Smooth muscle cell (in vitro differentiated cells): Measurements from ENCODE around the gene C8A. TPM values are rescaled to one million over a fixed set of nuclear protein-coding genes. Genes with fewer than 3 reads are reported as not detected.

Source experiments
- DNase-seq: peaks from one replicate; lab custom pipeline; 2025; ENCODE audit not compliant: unreplicated experiment; lab: John Stamatoyannopoulos, UW
- H2AFZ ChIP-seq: fragments of 200-600 bp; sonication (generic); 2 replicates; pipeline ENCODE4 v1.6.0; 2016; ENCODE audit warnings: antibody characterized with exemption, low read depth, mild to moderate bottlenecking
- H3F3A ChIP-seq: fragments of 200-600 bp; sonication (generic); 2 replicates; pipeline ENCODE4 v1.6.0; 2017; ENCODE audit warnings: antibody characterized with exemption, low read depth
- H3K27ac ChIP-seq: fragments of 200-600 bp; sonication (generic); 2 replicates; pipeline ENCODE4 v1.5.1; 2016; ENCODE audit warnings: low read depth, mild to moderate bottlenecking
- H3K27me3 ChIP-seq: fragments of 200-600 bp; sonication (generic); 2 replicates; pipeline ENCODE4 v1.6.1; 2016; ENCODE audit warnings: low read depth, mild to moderate bottlenecking
- H3K36me3 ChIP-seq: fragments of 200-600 bp; sonication (generic); 2 replicates; pipeline ENCODE4 v1.5.1; 2016; ENCODE audit warnings: low read depth
- H3K4me1 ChIP-seq: fragments of 200-600 bp; sonication (generic); 2 replicates; pipeline ENCODE4 v1.5.1; 2016; ENCODE audit warnings: low read depth
- H3K4me2 ChIP-seq: fragments of 200-600 bp; sonication (generic); 2 replicates; pipeline ENCODE4 v1.6.0; 2016; ENCODE audit warnings: mild to moderate bottlenecking
- H3K4me3 ChIP-seq: fragments of 200-600 bp; sonication (generic); 2 replicates; pipeline ENCODE4 v1.5.1; 2016; ENCODE audit warnings: mild to moderate bottlenecking
- H3K79me2 ChIP-seq: fragments of 200-600 bp; sonication (generic); 2 replicates; pipeline ENCODE4 v1.6.0; 2016; ENCODE audit warnings: low read depth, mild to moderate bottlenecking
- H3K9ac ChIP-seq: fragments of 200-600 bp; sonication (generic); 2 replicates; pipeline ENCODE4 v1.6.0; 2016; ENCODE audit warnings: low read depth
- H3K9me3 ChIP-seq: fragments of 200-600 bp; sonication (generic); replicated peaks from 2 replicates; pipeline ENCODE4 v1.5.1; 2016; ENCODE audit warnings: low read depth
- H4K20me1 ChIP-seq: fragments of 200-600 bp; sonication (generic); 2 replicates; pipeline ENCODE4 v1.6.0; 2016; ENCODE audit warnings: low read depth
- WGBS: methylation state at CpG from one replicate; pipeline ENCODE4 v1.1.7; 2016; ENCODE audit warnings: low lambda C conversion rate; 5-methylcytosine and 5-hydroxymethylcytosine counted together
- polyA plus RNA-seq: library from polyadenylated mRNA; unstranded; fragments of >200 nt; fragmentation: Nextera tagmentation; extraction: Ambion mirVana; gene quantifications from 2 replicates; pipeline ENCODE4 v1.2.1, GENCODE V29; 2016
- total RNA-seq: library from RNA; depleted of rRNA; stranded (reverse); fragments of >200 nt; gene quantifications from 2 replicates; pipeline ENCODE4 v1.2.3, GENCODE V29; 2014
- TF ChIP-seq, protein P1 (sequence below): fragments of 200-600 bp; sonication (generic); IDR thresholded peaks from 2 replicates; pipeline ENCODE4 v1.5.1; 2017; ENCODE audit warnings: borderline replicate concordance, mild to moderate bottlenecking, antibody characterized with exemption; ENCODE audit not compliant: insufficient read depth, poor library complexity, severe bottlenecking

The C8A gene
- total and polyA plus RNA-seq, 2 experiments from 2014 or later, result not detected

DNA sequence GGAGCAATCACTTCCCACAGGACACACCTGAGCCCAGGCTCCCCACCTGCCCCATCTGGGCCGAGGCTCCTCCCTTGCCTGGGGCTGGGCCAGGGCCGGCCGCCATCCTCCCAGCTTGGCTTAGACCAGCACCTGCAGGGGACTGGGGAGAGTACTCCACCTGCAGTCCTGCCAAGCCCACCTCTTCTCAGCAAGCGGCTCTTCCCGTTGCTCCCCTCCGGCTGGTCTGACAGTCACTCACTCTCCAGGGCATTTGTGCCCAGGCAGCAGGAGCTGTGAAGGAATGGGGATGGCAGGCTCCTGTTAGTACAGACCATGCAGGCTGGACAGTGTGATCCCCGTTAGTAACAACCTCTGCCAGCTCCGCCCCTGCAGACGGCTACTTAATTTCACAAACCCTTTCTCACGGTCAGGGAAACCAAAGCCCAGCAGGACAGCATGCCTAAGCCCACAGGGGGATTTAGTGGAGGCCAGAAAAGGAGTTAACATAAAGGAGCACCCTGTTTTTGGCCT, 35.2 kb upstream of the C8A start, which contains the start of gene FYB2:
TSS of gene FYB2 (minus strand) at position 18 of the 513 bp plus-strand sequence. CDS start 114 bp downstream, outside the sequence.
- Histone ChIP-seq H2AFZ (no peak within 1 kb of the TSS), H3K9me3 (no peaks in the 10 kb centered on the region), H3K27me3 (no peaks in the 10 kb centered on the region), H3K4me2 (peak within 1 kb of the TSS; percentile 75), H3K4me3 (peak within 1 kb of the TSS; percentile 21), H3K79me2 (no peaks in the 10 kb centered on the region), H3K36me3 (no peaks in the 10 kb centered on the region), H3K4me1 (peaks cover 30% of the 10 kb centered on the region), H3K9ac (no peak within 1 kb of the TSS), H4K20me1 (no peaks in the 10 kb centered on the region), H3K27ac (no peak within 1 kb of the TSS), H3F3A (no peaks in the 10 kb centered on the region)
- 26% methylated on average over 10 of the region's 10 CpGs for whole genome bisulfite sequencing
- TF ChIP-seq, protein P1, sequence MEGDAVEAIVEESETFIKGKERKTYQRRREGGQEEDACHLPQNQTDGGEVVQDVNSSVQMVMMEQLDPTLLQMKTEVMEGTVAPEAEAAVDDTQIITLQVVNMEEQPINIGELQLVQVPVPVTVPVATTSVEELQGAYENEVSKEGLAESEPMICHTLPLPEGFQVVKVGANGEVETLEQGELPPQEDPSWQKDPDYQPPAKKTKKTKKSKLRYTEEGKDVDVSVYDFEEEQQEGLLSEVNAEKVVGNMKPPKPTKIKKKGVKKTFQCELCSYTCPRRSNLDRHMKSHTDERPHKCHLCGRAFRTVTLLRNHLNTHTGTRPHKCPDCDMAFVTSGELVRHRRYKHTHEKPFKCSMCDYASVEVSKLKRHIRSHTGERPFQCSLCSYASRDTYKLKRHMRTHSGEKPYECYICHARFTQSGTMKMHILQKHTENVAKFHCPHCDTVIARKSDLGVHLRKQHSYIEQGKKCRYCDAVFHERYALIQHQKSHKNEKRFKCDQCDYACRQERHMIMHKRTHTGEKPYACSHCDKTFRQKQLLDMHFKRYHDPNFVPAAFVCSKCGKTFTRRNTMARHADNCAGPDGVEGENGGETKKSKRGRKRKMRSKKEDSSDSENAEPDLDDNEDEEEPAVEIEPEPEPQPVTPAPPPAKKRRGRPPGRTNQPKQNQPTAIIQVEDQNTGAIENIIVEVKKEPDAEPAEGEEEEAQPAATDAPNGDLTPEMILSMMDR, result no peak
- no peak for DNase-seq

DNA sequence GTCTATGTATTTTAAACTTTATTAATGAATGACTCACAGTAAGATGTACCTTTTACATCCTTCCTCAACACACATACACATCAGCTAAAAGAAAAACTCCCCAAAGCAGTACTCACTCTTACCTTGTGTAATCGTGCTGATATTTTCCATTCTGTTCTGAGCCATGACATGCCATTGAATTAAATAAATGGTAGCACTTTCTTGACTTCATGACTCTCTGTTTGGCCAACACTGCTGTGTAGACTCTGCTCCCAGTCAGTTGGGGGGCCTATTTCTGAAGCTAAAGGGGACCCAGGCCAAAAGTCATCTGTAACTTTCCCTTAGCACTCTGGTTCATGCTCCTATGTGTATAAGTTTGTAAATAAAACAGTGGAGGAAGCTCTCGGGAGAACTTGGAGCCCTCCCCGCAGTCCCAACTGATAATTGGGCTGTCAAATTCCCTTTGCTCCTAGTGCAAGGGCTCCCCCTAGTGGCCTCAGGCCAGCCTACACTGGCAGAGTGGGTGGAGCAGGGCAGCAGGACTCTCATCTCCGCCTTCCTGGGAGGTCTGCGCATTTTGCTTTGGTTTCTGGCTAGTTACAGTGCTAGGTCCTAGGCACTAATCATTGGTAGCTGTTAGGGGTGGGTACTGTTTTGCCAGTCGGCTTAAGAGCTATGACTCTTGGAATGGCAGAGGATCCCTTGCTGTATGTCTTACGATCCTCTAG, 33.7 kb upstream of the C8A start:
- WGBS, result 12% methylated on average over 7 of the region's 7 CpGs
- H3K36me3 ChIP-seq, result no peaks in the 10 kb centered on the region
- H3K4me1 ChIP-seq, result peaks cover 30% of the 10 kb centered on the region
- no peak overlapping the region for H3K4me3 ChIP-seq
- H3K9ac ChIP-seq, result peak overlapping the region; percentile 71
- H4K20me1 ChIP-seq, result no peaks in the 10 kb centered on the region
- TF ChIP-seq, protein P1, result peak; percentile 98
- peak; percentile 83 for DNase-seq
- H3K79me2 ChIP-seq, result no peaks in the 10 kb centered on the region
- H3K4me2 ChIP-seq, result peak overlapping the region; percentile 75
- no peak overlapping the region for H2AFZ ChIP-seq
- H3K27me3 ChIP-seq, result no peaks in the 10 kb centered on the region
- H3K27ac ChIP-seq, result peak overlapping the region; percentile 83
- H3K9me3 ChIP-seq, result no peaks in the 10 kb centered on the region
- no peaks in the 10 kb centered on the region for H3F3A ChIP-seq

DNA sequence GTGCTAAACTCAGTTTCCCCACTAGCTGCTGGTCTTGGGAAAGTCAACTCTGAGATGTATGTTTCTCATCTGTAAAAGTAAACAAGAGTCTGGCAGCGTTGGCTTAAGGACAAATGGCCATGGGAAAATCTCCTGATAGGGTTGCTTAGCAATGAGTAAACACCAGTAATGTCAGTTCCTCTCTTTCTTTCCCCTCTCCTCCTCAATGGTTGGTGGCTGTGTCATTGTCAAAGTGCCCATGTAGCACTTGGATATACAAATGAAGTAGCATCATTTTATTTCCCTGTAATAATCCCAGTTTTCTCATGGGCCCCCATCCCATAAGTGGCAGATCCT, 33.2 kb upstream of the C8A start:
- Histone ChIP-seq H3F3A (no peaks in the 10 kb centered on the region), H3K27me3 (no peaks in the 10 kb centered on the region), H3K9me3 (no peaks in the 10 kb centered on the region), H2AFZ (no peak overlapping the region), H3K9ac (peak overlapping the region; percentile 71), H3K27ac (peak overlapping the region; percentile 83), H3K4me3 (no peak overlapping the region), H3K4me1 (peaks cover 30% of the 10 kb centered on the region), H4K20me1 (no peaks in the 10 kb centered on the region), H3K4me2 (peak overlapping the region; percentile 75), H3K36me3 (no peaks in the 10 kb centered on the region), H3K79me2 (no peaks in the 10 kb centered on the region)
- TF ChIP-seq, protein P1, result no peak
- WGBS, result 0% methylated on average over 1 of the region's 1 CpG
- DNase-seq, result no peak

DNA sequence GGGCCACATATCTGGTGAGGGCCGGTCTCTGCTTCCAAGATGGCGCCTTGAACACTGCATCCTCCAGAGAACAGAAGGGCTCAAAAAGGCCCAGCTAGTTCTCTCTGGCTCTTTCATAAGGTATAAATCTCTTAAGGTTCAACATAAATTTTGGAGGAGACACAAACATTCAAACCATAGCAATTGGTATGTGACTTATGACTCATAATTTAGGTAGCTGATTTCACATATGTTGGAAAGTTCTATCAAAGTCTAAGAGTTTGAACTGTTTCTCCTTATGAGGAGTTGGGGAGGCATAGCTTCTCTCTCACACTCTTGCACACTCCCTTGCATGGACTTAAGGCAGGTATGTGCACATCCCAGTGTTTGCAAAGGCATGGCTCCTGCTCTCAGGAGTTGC, 30.3 kb upstream of the C8A start:
- H2AFZ ChIP-seq, result no peak overlapping the region
- no peak overlapping the region for H3K27ac ChIP-seq
- no peak overlapping the region for H3K4me2 ChIP-seq
- H3K9ac ChIP-seq, result no peak overlapping the region
- TF ChIP-seq, protein P1, result no peak
- H4K20me1 ChIP-seq, result no peaks in the 10 kb centered on the region
- H3K4me1 ChIP-seq, result peaks cover 12% of the 10 kb centered on the region
- no peaks in the 10 kb centered on the region for H3K36me3 ChIP-seq
- H3K79me2 ChIP-seq, result no peaks in the 10 kb centered on the region
- H3K9me3 ChIP-seq, result no peaks in the 10 kb centered on the region
- H3F3A ChIP-seq, result no peaks in the 10 kb centered on the region
- WGBS, result 100% methylated on average over 2 of the region's 2 CpGs
- H3K4me3 ChIP-seq, result no peak overlapping the region
- H3K27me3 ChIP-seq, result no peaks in the 10 kb centered on the region
- DNase-seq, result no peak
